GM12878 (cell line): Measurements from ENCODE around the gene FERMT3. TPM values are rescaled to one million over a fixed set of nuclear protein-coding genes. Genes with fewer than 3 reads are reported as not detected.
A peak's percentile ranks its signal among the peaks of the same experiment; 100 is the strongest.

Source experiments
- BCL3 ChIP-seq: IDR thresholded peaks from 2 replicates; pipeline ENCODE4 v1.6.1; 2011; ENCODE audit warnings: borderline replicate concordance, low read depth, mild to moderate bottlenecking, moderate library complexity, low read length; ENCODE audit not compliant: insufficient read depth, poor library complexity, severe bottlenecking
- BHLHE40 ChIP-seq, 2 experiments: fragments of 450-650 bp in 1 of 2; IDR thresholded peaks; 2 replicates each; pipeline ENCODE4 v1.6.1; 2011 to 2017; ENCODE audit warnings: low read depth in 2 of 2, borderline replicate concordance in 1 of 2, improper control_type of control experiment in 1 of 2, low read length in 1 of 2, mild to moderate bottlenecking in 1 of 2
- DPF2 ChIP-seq: fragments of 450-650 bp; IDR thresholded peaks from 2 replicates; pipeline ENCODE4 v1.6.1; 2017; ENCODE audit warnings: mild to moderate bottlenecking
- ELK1 ChIP-seq: IDR thresholded peaks from 2 replicates; pipeline ENCODE4 v1.6.1; 2012; ENCODE audit warnings: low read depth, low read length, improper control_type of control experiment
- ETV6 ChIP-seq, 2 experiments: fragments of 450-650 bp in 1 of 2; IDR thresholded peaks in 1 of 2; conservative IDR thresholded peaks in 1 of 2; 2 replicates each; pipeline ENCODE4 v1.6.1; 2014; ENCODE audit warnings: antibody characterized with exemption in 1 of 2, borderline replicate concordance in 1 of 2, low read depth in 1 of 2, mild to moderate bottlenecking in 1 of 2, moderate library complexity in 1 of 2
- GABPA ChIP-seq: IDR thresholded peaks from 2 replicates; pipeline ENCODE4 v1.6.1; 2014; ENCODE audit warnings: antibody characterized with exemption, low read depth, mild to moderate bottlenecking, inconsistent platforms
- GATAD2B ChIP-seq: fragments of 450-650 bp; conservative IDR thresholded peaks from 2 replicates; pipeline ENCODE4 v1.6.1; 2017; ENCODE audit warnings: low read depth, mild to moderate bottlenecking, moderate library complexity
- HDGF ChIP-seq: fragments of 450-650 bp; IDR thresholded peaks from 2 replicates; pipeline ENCODE4 v1.6.1; 2016; ENCODE audit warnings: antibody characterized with exemption
- IRF4 ChIP-seq: IDR thresholded peaks from 2 replicates; pipeline ENCODE4 v1.6.1; 2011; ENCODE audit warnings: low read depth, low read length
- LARP7 ChIP-seq: fragments of 450-650 bp; IDR thresholded peaks from 2 replicates; pipeline ENCODE4 v1.6.1; 2017; ENCODE audit warnings: mild to moderate bottlenecking
- MXI1 ChIP-seq: fragments of 150-350 bp; IDR thresholded peaks from 2 replicates; pipeline ENCODE4 v1.6.1; 2011; ENCODE audit warnings: low read depth, mild to moderate bottlenecking, inconsistent platforms, low read length, improper control_type of control experiment
- NBN ChIP-seq: fragments of 450-650 bp; IDR thresholded peaks from 2 replicates; pipeline ENCODE4 v1.6.1; 2016
- NFYB ChIP-seq: IDR thresholded peaks from 2 replicates; pipeline ENCODE4 v1.6.1; 2011; ENCODE audit warnings: low read depth, mild to moderate bottlenecking, low read length, improper control_type of control experiment, moderate library complexity; ENCODE audit not compliant: insufficient read depth
- POLR2AphosphoS5 ChIP-seq: IDR thresholded peaks from 2 replicates; pipeline ENCODE4 v1.6.1; 2011; ENCODE audit warnings: mild to moderate bottlenecking, low read length, inconsistent platforms
- SMAD5 ChIP-seq: IDR thresholded peaks from 2 replicates; pipeline ENCODE4 v1.6.1; 2016; ENCODE audit warnings: antibody characterized with exemption, low read depth
- SMC3 ChIP-seq: IDR thresholded peaks from 2 replicates; pipeline ENCODE4 v1.6.1; 2011; ENCODE audit warnings: low read length, improper control_type of control experiment, borderline replicate concordance
- SP1 ChIP-seq: IDR thresholded peaks from one replicate; pipeline ENCODE4 v1.6.1; 2011; ENCODE audit warnings: low read depth, low read length
- SPI1 ChIP-seq: IDR thresholded peaks from 2 replicates; pipeline ENCODE4 v1.6.1; 2011; ENCODE audit warnings: low read depth, mild to moderate bottlenecking, low read length, moderate library complexity, borderline replicate concordance; ENCODE audit not compliant: insufficient read depth
- YY1 ChIP-seq: IDR thresholded peaks from 2 replicates; pipeline ENCODE4 v1.6.1; 2011; ENCODE audit warnings: low read depth, mild to moderate bottlenecking, low read length
- ZNF687 ChIP-seq: fragments of 450-650 bp; IDR thresholded peaks from 2 replicates; pipeline ENCODE4 v1.6.1; 2017; ENCODE audit warnings: mild to moderate bottlenecking, moderate library complexity
- polyA plus RNA-seq, 11 experiments: library from polyadenylated mRNA; depleted of rRNA in 4 of 11; unstranded in 6 of 11; stranded (reverse) in 5 of 11; fragments of >200 nt; fragmentation: Nextera tagmentation in 4 of 11; fragmentation: Illumina TruSeq in 1 of 11; extraction: Ambion mirVana in 4 of 11; extraction: Trizol in 1 of 11; gene quantifications; 1 replicate in 1 of 11; 2 replicates in 10 of 11; pipeline versions ENCODE4 v1.2.1 to v1.2.3, GENCODE V29; 2011 to 2016; ENCODE audit warnings: inconsistent platforms in 2 of 11, missing spikeins in 2 of 11, low read depth in 1 of 11
- total RNA-seq, 4 experiments: library from RNA; depleted of rRNA in 3 of 4; stranded (reverse); fragments of >200 nt in 3 of 4; fragmentation: Illumina TruSeq in 1 of 4; extraction: Trizol in 1 of 4; gene quantifications; 2 replicates each; pipeline versions ENCODE4 v1.2.1 to v1.2.3, GENCODE V29; 2013 to 2021

FERMT3 gene
- total and polyA plus RNA-seq, 10 of the 15 experiments (the other 5 are each of a cell fraction or from before 2014, with no cell fraction given), result 2.0 to 211 (median 114) TPM

- TF ChIP-seq NFYB (peak; percentile 68), ZNF687 (peak; percentile 73), BHLHE40 (IDR thresholded peaks at IDR 0.05; ENCODE audit: borderline replicate concordance in 1 of 2, low read depth in 2 of 2, low read length in 1 of 2) (0 out of 4 replicates have a peak, but pooled peaks of 1 of the 2 experiments have one; percentile 19), SMC3 (no peak), ETV6 (conservative IDR thresholded peaks at IDR 0.05 in 1 of 2, IDR thresholded peaks at IDR 0.05 in 1 of 2; ENCODE audit: borderline replicate concordance in 1 of 2, low read depth in 1 of 2) (peak in 1 of 2 experiments; percentile 28; a peak in 1 of 4 replicates), NBN (0 out of 2 replicates have a peak, but pooled peaks have one; percentile 28), BCL3 (no peak), LARP7 (peak; percentile 75; the same call in 1 of the 2 replicates), SMAD5 (peak; percentile 27; the same call in 1 of the 2 replicates), GABPA (no peak), SP1 (no peak), ELK1 (0 out of 2 replicates have a peak, but pooled peaks have one; percentile 37), SPI1 (0 out of 2 replicates have a peak, but pooled peaks have one; percentile 24), GATAD2B (peak; percentile 38; the same call in 1 of the 2 replicates), HDGF (peak; percentile 71; the same call in 1 of the 2 replicates), MXI1 (peak; percentile 57), YY1 (peak; percentile 45; the same call in 1 of the 2 replicates), POLR2AphosphoS5 (peak; percentile 33), IRF4 (no peak), DPF2 (peak; percentile 33)
These were observed 20.1 kb downstream of the FERMT3 start (continued) for GRCh38 chr11:64226507-64227051.
